B cell (primary cell): ENCODE data around the gene DAB1.

Experiments used
- EZH2 ChIP-seq: IDR thresholded peaks from 2 replicates; pipeline ENCODE4 v1.6.1; 2012; ENCODE audit warnings: borderline replicate concordance, low read depth, mild to moderate bottlenecking, moderate library complexity, low read length; ENCODE audit not compliant: insufficient read depth, poor library complexity, severe bottlenecking
- TF ChIP-seq, protein P1 (sequence below): fragments of 200-600 bp; IDR thresholded peaks from one replicate; pipeline ENCODE4 v1.8.0; 2022; ENCODE audit warnings: antibody characterized with exemption, mild to moderate bottlenecking

DNA sequence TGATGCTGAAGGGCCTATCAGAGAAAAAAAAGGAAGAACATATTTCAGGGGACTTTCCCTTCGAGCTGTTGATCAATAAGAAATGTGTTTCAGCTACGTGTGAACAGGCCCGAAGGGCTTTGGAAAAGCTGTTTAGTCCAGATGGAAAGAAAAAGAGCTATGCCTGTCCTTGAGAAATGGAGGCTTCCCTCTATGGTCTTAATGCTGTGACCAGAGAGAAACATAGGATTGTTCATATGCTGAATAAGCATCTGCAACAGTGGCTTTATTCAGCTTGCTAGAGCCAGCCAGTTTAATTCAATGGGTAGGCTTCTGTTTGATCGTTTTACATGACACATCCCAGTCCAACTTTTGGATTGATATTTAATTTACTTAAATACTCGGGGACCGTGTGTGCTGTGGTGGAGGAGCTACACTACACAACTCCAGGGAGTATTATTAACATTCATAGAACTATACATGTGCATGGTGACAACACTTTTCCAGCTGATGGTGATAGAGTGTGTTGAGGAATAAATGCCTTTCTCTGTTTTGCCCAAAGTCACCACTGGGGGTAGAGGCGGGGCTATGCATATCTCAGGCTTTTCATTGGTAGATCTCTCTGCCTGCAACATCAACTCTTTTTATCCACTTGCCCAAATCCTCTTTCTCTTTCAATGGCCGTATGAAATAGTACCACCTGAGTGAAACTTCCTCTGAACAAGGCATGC, 351.3 kb downstream of the DAB1 start:
- TF ChIP-seq, protein P1, sequence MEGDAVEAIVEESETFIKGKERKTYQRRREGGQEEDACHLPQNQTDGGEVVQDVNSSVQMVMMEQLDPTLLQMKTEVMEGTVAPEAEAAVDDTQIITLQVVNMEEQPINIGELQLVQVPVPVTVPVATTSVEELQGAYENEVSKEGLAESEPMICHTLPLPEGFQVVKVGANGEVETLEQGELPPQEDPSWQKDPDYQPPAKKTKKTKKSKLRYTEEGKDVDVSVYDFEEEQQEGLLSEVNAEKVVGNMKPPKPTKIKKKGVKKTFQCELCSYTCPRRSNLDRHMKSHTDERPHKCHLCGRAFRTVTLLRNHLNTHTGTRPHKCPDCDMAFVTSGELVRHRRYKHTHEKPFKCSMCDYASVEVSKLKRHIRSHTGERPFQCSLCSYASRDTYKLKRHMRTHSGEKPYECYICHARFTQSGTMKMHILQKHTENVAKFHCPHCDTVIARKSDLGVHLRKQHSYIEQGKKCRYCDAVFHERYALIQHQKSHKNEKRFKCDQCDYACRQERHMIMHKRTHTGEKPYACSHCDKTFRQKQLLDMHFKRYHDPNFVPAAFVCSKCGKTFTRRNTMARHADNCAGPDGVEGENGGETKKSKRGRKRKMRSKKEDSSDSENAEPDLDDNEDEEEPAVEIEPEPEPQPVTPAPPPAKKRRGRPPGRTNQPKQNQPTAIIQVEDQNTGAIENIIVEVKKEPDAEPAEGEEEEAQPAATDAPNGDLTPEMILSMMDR = no peak
- no peak for TF ChIP-seq EZH2
